Fibroblast of peridontal ligament (primary cell): ENCODE data around the gene CD300LG.

Experiments
- DNase-seq: peaks from one replicate; pipeline ENCODE4 v3.0.0-alpha.2; 2010; ENCODE audit errors: extremely low read depth

Gene CD300LG

DNA sequence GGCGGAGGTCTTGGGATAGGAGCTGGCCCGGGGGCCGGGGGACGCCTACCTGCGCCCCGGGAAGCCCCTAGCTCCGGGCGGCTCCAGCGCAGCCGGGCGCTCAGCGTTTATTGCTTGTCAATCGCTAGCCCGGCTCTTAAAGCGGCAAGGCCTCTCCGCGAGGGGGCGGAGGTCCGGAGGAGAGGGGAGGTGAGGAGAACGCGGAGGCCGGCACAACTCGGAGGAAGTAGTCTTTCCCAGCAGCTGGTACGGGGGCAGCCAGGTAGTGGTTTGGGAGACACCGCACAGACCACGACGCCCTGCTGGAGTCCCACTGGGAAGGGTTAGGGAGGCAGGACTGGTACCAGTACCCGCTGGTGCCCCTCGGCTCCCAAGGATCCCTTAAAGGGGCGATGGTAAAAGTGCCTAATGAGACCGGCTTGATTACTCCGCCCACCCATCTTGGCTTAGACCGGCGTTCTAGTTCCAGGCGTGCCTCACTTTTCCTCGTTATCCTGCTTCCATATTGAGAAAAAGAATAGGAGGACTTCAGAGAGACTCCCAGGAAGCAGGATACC is 60.5 kb downstream of the CD300LG start, which contains the start of gene MPP2:
TSS of gene MPP2 (minus strand) at position 112 of the 557 bp plus-strand sequence. CDS start 3,076 bp downstream, outside the sequence.
- DNase-seq: peak; percentile 64

- peak; percentile 76 for DNase-seq
Measured at GRCh38 chr17:43907998-43908721, 61.2 kb downstream of the CD300LG start.

DNA sequence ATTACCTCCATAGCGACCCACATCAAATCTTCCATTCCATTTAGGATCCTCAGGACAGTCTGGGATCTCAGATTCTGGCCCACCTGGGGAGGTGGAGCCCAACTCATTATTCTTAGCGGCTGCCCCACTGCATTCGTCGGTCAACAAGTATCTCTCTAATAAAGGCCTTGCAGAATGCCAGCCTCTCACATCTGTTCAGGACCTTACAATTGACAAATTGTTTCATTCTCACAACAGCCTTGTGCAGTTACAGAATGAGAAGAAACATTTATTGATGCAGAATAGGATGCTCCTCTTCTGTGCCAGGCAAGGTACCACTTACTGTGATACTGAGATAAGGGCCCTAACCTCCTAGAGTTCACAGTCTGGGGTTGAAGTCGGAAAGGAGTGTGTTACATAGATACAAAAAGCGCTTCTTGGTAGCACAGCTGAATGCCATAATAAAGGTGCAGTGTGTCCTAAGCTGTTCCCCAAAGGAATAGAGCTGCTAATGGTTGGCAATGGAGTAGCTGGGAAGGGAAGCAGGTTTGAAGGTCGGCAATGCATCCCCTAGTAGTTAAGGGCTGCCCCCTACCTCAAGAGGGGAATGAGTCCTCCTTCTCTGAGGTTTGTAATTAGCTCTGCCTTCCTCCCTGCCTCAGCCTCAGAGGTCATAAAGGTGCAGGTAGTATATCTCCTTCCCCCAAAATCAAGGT is 62.7 kb downstream of the CD300LG start:
- no peak for DNase-seq

DNA sequence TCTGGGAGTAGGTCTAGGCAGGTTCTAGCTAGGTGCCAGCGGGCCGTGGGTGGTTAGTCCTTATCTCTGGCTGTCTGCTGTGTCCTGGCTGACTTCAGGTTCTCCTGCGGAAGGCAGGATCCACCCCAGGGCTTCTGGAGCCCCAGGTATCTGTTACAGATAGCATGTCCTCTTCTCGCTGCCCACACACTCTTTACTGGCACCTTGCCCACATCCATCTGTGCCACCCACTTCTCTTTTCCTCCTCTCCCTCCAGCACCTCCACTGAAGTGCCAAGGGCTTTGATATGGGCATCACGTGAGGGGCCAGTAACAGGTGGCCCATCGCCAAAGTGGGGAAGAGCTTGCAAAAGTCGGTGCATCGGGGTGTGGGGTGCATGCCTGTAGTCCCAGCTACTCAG is 64.9 kb downstream of the CD300LG start:
- DNase-seq: no peak

GRCh38 chr17:43912635-43913304 is 65.8 kb downstream of the CD300LG start:
- no peak for DNase-seq
